Stimulated activated CD8-positive, alpha-beta memory T cell treated with anti-CD3 and anti-CD28 coated beads, Interleukin-4, amount 100 ng/mL, for 4 hours (primary cell): Measurements from ENCODE around the gene ANAPC13.

Source experiments
- DNase-seq, 2 donors: peaks; one replicate each; pipeline ENCODE4 v3.0.0-alpha.2; 2020; ENCODE audit warnings: low read depth in 2 of 2, low spot score in 1 of 2

ANAPC13 gene

DNA sequence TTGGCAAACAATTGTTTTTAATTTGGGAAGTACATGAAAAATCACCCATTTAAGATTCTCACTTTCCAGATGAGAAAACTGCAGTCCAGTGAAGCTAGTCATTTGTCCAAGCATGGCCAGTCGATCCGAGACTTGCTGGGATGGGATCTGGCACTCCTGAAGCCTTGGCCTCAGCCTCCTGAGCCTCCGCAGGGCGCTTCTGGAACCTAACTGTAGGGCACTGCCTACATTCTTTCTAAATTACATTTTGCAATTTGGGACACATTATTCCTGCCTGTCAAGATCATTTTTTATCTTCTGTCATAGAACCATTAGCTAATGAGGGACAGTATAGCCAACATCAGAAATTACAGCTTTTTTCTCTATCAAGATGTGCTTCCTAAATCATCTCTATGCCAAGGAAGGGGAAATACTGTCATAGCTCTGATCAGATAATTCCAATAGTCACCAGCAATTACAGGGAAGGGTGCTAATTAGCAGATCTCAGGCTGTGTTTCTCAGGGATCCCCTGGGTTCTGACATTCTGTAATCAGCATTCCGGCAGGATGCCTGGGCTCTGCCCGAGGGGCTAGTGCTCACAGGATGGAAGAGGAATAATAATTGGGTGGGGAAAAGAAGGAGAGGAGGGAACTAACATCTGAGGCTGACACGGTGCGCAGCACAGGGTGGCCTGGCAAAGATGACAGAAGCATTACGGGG, 28.3 kb downstream of the ANAPC13 start:
- no peak for DNase-seq

DNA sequence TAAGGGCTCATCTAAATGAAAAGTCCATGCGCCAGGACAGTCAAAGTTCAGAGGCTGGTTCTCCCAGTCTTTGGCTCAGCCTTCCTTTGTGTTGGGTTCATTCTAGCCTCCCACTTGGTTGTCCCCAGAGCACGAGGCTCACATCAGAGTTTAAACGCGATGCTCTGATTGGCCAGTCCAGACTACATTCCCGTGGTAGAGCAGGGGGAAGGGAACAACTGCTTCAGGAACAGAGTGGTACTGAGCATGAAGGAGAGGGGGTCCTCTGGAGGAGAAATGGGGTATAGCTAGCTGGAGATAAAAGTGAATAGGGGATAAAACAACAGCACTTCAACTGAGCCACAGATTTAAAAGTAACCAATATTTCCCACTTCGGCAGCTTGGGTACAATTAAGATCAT, 32.2 kb downstream of the ANAPC13 start:
- DNase-seq: no peak

DNA sequence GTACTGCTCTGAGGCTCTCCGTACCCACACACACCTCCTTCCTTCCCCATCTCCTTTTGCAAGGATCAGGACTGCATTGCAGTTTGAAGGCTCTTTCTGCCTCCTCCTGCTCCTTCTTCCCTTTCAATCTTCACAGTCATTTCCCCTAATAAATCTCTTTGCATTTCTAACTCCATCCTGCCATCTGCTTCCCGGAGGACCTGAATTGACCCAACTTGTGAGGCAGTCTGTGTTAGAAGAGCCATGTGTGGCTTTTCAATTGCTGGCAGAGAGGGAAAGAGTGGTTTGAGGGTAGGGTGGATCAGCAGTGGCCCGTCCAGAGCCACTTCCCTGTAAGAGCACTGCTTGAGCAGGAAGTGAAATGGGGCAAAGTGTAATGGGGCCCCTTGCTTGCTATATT, 35.8 kb downstream of the ANAPC13 start:
- DNase-seq: no peak

DNA sequence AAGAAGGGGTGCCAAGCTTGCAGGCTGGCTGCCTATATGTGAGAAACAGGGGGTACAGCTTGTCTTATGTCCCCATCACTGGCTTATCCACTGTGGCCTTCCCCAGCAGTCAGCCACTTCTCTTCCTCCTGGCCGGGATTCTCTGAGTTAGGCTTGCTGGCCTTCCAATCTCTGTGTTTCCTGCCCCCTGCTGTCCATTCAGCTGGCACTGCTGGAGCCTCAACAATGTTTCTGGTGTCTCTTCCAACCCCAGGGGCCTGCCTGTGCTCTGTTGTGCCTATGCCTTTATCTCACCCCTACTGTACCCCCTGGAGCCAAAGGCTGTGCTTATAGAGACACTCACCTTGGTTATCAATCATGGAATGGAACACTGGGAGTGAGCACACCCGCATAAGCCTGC, 36.5 kb downstream of the ANAPC13 start:
- DNase-seq: no peak

DNA sequence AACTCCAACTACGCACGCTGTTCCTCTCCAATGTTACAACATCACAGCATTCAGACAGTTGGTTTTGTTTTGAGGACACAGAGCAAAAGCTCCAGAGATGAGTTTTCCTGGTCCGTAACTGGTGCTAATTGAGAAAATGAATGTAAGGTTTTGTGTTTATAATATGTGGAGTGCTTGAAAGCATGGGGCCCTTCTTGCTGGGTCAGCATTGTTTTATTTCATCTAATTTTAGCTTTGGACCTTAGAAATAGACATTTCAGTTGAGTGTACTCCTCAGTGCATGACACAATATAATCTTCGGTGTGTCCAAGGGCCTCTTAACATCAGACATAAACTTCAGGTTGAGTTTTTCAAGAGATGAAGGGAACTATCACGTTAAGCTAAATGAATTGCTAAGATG, 37.1 kb downstream of the ANAPC13 start:
- DNase-seq: no peak

DNA sequence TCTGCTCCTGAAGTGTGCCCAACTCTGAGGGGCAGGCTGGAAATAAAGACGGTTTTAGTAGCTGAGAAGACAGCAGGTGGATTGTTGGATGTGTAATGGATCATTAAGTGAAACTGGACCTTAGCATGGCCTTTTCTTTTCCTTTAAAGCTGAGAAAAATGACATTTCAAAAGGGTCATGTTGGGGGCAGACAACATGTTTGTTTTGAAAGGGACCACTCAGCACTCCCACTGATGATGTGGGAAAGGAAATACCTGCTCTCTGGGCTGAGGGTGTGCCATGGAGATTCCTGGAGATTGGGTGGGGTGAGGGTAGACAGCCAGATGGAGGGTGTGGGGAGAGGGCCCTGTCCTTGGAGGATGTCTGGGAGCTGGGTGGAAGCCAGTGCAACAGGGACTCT, 38.4 kb downstream of the ANAPC13 start:
- DNase-seq: no peak

DNA sequence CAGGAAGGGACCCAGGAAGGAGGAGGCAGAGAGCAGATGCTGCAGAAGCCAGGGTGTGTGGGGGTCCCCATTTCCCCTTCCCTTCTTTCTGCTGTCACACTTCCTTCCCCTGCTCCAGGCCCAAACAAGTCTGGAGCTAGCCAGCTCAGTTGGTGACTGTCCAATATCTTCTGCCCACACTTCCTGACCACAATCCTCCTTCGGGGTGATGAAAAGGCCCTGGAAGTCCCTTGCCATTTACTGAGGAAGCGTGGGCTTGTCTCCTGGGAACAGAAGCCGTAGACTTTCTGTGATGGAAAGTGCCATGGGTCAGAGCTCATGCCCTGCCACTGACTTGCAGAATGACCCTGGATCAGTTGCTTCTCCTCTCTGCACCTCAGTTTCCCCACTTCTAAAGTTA, 39.0 kb downstream of the ANAPC13 start:
- DNase-seq: no peak

DNA sequence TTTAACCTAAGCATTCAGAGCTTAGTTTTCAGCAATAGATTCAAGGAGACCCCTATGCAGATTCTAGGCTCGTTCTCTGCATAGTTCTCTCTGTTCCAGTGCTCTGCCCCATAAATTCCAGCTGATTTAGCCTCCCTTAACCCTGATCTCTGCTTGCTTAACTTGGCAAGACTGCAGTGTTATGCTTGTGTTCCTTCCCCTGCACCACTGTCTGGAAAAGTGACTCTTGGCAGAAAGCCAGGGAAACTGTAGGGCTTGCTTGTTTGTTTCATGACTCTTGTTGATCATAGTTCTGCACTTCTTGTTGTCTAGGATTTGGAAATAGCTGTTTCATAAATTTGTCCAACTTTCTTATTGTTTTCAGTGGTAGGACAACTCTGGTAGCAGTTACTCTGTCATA, 40.1 kb downstream of the ANAPC13 start:
- no peak for DNase-seq

DNA sequence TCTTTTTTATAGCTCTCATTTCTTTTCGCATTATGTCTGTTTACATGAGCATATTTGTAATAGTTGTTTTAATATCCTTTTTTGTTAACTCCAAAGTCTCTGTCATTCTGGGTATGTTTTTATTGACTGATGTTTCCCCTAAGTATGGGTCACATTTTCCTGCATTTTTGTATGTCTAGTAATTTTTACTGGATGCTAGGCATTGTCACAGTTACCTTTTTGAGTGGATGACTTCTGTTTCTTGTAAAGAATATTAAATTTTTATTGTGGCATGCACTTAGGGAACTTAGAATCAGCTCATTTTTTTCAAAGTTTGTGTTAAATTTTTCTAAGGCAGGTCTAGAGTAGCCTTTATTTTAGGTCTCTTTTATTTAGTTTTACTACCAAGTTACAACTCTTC, 40.7 kb downstream of the ANAPC13 start:
- no peak for DNase-seq

DNA sequence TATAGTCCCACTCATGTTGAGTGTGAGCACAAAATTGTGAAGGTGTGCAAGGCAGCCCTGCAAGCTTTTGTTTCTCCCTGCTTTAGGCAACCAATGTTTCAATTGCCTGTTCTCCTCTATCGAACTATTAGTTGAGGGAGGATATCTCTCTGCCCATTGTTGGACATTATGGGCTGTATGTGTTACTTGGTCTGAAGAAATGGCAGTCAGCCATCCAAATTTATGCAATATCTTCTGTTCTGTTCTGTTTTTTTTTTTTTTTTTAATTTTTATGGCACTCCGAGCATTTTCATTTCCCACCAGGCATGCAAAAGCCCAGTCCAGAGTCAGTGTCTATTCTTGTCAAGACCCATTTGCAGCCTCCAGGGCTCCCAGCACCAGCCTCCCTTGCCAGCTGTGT, 44.0 kb downstream of the ANAPC13 start:
- DNase-seq: no peak

DNA sequence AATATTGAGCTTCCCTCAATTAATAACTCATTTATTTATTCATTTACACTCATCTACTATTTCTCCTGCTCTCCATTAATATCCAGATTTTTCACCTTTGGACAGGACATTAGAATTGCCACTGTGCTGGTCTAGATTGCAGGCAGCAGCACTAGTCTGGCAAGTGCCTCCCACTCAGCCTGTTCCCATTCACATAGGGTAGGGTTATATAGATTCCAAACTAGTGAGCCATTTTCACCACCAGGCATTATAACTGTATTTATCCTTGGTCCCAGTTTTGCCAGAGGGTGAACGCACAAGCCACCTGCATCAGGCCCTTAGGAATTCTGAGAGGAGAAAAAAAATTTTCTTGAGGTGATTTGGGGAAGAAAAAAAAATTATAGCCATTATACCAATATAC, 44.5 kb downstream of the ANAPC13 start:
- no peak for DNase-seq

DNA sequence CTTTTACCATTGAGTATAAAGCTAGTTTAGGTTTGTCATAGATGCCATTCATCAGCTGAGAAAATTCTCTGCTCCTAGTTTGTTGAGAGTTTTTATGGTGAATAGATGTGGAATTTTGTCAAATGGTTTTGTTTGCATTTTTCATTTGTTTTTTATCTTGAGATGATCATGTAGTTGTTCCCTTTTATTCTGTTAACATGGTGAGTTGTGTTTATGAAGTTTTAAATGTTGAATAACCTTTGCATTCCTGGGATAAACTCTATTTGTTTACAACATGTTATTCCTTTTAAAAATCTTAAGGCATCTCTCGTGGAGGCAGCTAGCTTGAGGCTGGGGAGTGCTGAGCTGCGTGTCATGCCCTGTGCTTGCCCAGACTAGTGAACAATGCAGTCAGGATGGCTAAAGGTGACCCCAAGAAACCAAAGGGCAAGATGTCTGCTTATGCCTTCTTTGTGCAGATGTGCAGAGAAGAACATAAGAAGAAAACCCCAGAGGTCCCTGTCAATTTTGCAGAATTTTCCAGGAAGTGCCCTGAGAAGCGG, 48.5 kb downstream of the ANAPC13 start:
- no peak for DNase-seq

DNA sequence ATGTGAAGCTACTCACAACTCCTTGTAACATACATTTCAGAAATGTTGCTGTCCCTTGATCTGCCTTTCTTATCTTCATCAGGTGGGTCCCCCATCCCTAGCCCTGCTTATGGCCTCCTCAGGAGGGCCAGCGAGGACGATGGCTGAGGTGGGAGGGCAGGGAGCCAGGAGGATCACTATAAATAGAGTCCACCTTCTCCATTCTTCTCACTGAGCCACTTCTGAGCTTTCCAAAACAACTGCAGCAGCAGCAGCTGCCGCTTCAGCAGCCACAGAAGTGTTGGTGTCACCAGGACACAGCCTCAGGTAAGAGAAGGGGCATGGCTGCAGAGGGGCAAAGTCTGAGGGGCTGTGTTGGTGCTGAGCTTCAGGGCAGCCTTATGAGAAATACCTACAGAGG, 53.5 kb downstream of the ANAPC13 start:
- no peak for DNase-seq

DNA sequence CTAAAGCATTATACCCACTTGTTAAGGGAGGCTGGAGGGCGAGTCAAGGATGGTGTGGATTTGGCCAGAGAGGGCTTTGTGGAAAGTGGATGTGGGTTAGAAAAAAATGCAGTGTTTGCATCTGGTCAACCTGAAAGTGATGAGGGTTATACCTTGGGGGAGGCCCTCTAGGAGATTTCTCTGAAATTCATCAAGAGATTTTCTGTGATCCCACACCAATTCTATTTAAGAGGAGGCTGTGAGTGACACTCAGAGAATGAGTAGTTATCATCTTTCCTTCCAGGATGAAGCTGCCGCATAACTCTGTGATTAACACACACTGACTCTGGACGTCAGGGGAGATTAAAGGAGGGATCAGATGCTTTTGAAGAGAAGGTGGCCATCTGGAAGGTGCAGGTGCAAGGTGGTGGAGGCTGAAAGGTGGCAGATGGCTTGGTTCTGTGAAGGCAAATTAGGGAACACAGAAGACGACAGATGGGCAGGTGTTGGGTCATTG, 54.8 kb downstream of the ANAPC13 start:
- no peak for DNase-seq

DNA sequence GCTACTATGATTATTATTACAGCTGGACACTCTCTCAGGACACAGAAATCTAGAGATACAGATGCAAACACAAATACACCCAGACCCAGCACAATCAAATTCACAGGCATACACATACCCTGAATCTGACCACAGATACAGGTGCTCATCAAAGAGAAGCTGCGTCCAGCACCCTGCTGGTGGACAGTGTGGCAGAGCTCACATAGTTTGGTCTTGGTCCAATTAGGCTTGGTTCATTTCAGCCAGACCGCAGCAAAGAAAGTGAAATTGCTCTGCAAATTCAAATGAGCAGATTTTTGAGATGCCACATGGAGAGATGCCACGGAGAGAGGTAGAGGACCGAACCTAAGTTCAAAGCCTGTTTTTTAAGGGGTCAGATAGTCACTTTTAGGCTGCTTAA, 55.6 kb downstream of the ANAPC13 start:
- DNase-seq: no peak

DNA sequence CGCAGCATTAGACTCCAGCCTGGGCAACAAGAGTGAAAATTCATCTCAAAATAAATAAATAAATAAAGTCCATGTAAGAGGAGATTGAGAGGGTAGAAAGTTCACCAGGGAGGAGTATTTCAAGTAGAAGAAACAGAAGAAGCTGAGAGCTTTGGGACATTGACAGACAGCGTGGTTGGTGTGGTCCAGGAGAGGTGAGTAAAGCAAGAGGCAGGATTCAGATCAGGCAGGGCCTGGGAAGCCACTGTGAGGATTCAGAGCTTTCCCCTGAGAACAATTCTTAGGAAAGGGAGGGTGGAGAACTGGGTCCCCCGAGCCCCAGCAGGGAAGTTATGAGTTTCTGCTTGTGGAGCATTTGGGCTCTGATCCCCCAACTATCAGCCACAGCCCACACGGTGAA, 57.4 kb downstream of the ANAPC13 start:
- no peak for DNase-seq
